ENCODE data around the gene SH3GL1. TPM values are rescaled to one million over a fixed set of nuclear protein-coding genes. Genes with fewer than 3 reads are reported as not detected.
"Not testable (repeated sequence)": the region's sequence is repeated elsewhere in the genome, so short reads cannot be mapped to it uniquely, and the experiment has no call there.

Gene SH3GL1
- total RNA-seq, 2 experiments from 2014 or later, result 43.3 to 57.7 TPM

GRCh38 chr19:4358709-4359626 lies 41.4 kb downstream of the SH3GL1 start:
- no peak overlapping the region for H3K4me3 Mint-ChIP-seq
- no peak for DNase-seq
- H3K4me1 Mint-ChIP-seq, result no peaks in the 10 kb centered on the region
- H3K27me3 Mint-ChIP-seq, result no peaks in the 10 kb centered on the region
- H3K27ac Mint-ChIP-seq, result no peak overlapping the region
- no peak for ATAC-seq
- CTCF ChIA-PET, result interaction anchor here (1.2 to 2.9 kb wide), 4 partner anchors 10 to 92 kb away, joined by 3 to 12 read pairs (median 4); partner anchors contain the start of gene SH3GL1
- H3K9me3 Mint-ChIP-seq (ENCODE audit: low read depth), result no peaks in the 10 kb centered on the region
- peaks cover 3% of the 10 kb centered on the region for H3K36me3 Mint-ChIP-seq

GRCh38 chr19:4357921-4358326 lies 42.4 kb downstream of the SH3GL1 start:
- CTCF ChIA-PET, result interaction anchor here (1.2 to 2.9 kb wide), 4 partner anchors 11 to 91 kb away, joined by 3 to 12 read pairs (median 4); partner anchors contain the start of gene SH3GL1
- H3K4me1 Mint-ChIP-seq, result no peaks in the 10 kb centered on the region
- no peak overlapping the region for H3K4me3 Mint-ChIP-seq

GRCh38 chr19:4357095-4357797 lies 43.1 kb downstream of the SH3GL1 start:
- H3K9me3 Mint-ChIP-seq (ENCODE audit: low read depth), result no peaks in the 10 kb centered on the region
- no peak for ATAC-seq
- no peak overlapping the region for H3K4me3 Mint-ChIP-seq
- no peaks in the 10 kb centered on the region for H3K27me3 Mint-ChIP-seq
- peaks cover 1% of the 10 kb centered on the region for H3K4me1 Mint-ChIP-seq
- CTCF ChIA-PET, result interaction anchor here (1.6 to 1.9 kb wide), 2 partner anchors 43 to 90 kb away, joined by 4 to 8 read pairs; partner anchors contain the start of gene SH3GL1
- no peak for DNase-seq
- H3K27ac Mint-ChIP-seq, result no peak overlapping the region
- peaks cover 3% of the 10 kb centered on the region for H3K36me3 Mint-ChIP-seq

More at GRCh38 chr19:4357921-4358326, 42.4 kb downstream of the SH3GL1 start:
- Mint-ChIP-seq H3K27me3 (no peaks in the 10 kb centered on the region), H3K9me3 (ENCODE audit: low read depth) (no peaks in the 10 kb centered on the region), H3K36me3 (peaks cover 3% of the 10 kb centered on the region), H3K27ac (no peak overlapping the region)
- no peak for DNase-seq
- no peak for ATAC-seq

- Mint-ChIP-seq H3K27ac (no peak overlapping the region), H3K9me3 (ENCODE audit: low read depth) (no peaks in the 10 kb centered on the region), H3K27me3 (no peaks in the 10 kb centered on the region), H3K36me3 (no peaks in the 10 kb centered on the region), H3K4me3 (no peak overlapping the region), H3K4me1 (peaks cover 1% of the 10 kb centered on the region)
- ATAC-seq (no peak), DNase-seq (no peak)
- CTCF ChIA-PET, result interaction anchor here (3.6 to 5.8 kb wide), 2 partner anchors 12 to 89 kb away, joined by 46 to 125 read pairs; partner anchors contain the start of gene MPND
Measured at GRCh38 chr19:4354897-4355296, 45.5 kb downstream of the SH3GL1 start.

GRCh38 chr19:4354282-4354681 lies 46.1 kb downstream of the SH3GL1 start:
- CTCF ChIA-PET, result interaction anchor here (2.6 to 5.8 kb wide), 3 partner anchors 11 to 88 kb away, joined by 9 to 125 read pairs (median 46); partner anchors contain the start of genes MPND and STAP2
- no peak for ATAC-seq
- Mint-ChIP-seq H3K4me3 (no peak overlapping the region), H3K36me3 (no peaks in the 10 kb centered on the region), H3K9me3 (ENCODE audit: low read depth) (no peaks in the 10 kb centered on the region), H3K27ac (no peak overlapping the region), H3K4me1 (peaks cover 1% of the 10 kb centered on the region), H3K27me3 (no peaks in the 10 kb centered on the region)
- DNase-seq, result no peak

- Mint-ChIP-seq H3K27me3 (no peaks in the 10 kb centered on the region), H3K36me3 (no peaks in the 10 kb centered on the region), H3K9me3 (ENCODE audit: low read depth) (no peaks in the 10 kb centered on the region), H3K4me1 (peaks cover 1% of the 10 kb centered on the region), H3K4me3 (no peak overlapping the region), H3K27ac (no peak overlapping the region)
- CTCF ChIA-PET, result interaction anchor here (0.6 to 5.8 kb wide), 38 partner anchors 9 to 367 kb away, joined by 3 to 125 read pairs (median 6); partner anchors contain the start of genes CHAF1A, FSD1, MPND and SH3GL1
- peak; percentile 76 for DNase-seq
- ATAC-seq, result peak; percentile 69
Measured at GRCh38 chr19:4352701-4353121, 47.6 kb downstream of the SH3GL1 start.

GRCh38 chr19:4350726-4351125 lies 49.6 kb downstream of the SH3GL1 start:
- CTCF ChIA-PET, result interaction anchor here (5.8 kb wide), 1 partner anchor 85 kb away, joined by 125 read pairs; no protein-coding TSS in a partner anchor
- Mint-ChIP-seq H3K4me1 (peaks cover 4% of the 10 kb centered on the region), H3K27me3 (no peaks in the 10 kb centered on the region), H3K9me3 (ENCODE audit: low read depth) (no peaks in the 10 kb centered on the region), H3K27ac (no peak overlapping the region), H3K36me3 (peaks cover 7% of the 10 kb centered on the region), H3K4me3 (no peak overlapping the region)
- ATAC-seq (no peak), DNase-seq (no peak)

GRCh38 chr19:4350111-4350510 lies 50.2 kb downstream of the SH3GL1 start:
- no peaks in the 10 kb centered on the region for H3K9me3 Mint-ChIP-seq (ENCODE audit: low read depth)
- DNase-seq (no peak), ATAC-seq (no peak)
- CTCF ChIA-PET, result interaction anchor here (5.8 kb wide), 1 partner anchor 84 kb away, joined by 125 read pairs; no protein-coding TSS in a partner anchor
- no peak overlapping the region for H3K27ac Mint-ChIP-seq
- H3K4me3 Mint-ChIP-seq, result no peak overlapping the region
- H3K4me1 Mint-ChIP-seq, result peaks cover 8% of the 10 kb centered on the region
- no peaks in the 10 kb centered on the region for H3K27me3 Mint-ChIP-seq
- H3K36me3 Mint-ChIP-seq, result peaks cover 11% of the 10 kb centered on the region

- peaks cover 11% of the 10 kb centered on the region for H3K36me3 Mint-ChIP-seq
- not testable (repeated sequence) for DNase-seq; ATAC-seq; H3K9me3 Mint-ChIP-seq (ENCODE audit: low read depth); H3K27me3 Mint-ChIP-seq; H3K27ac Mint-ChIP-seq; H3K4me1 Mint-ChIP-seq; H3K4me3 Mint-ChIP-seq
- CTCF ChIA-PET, result interaction anchor here (0.5 to 4.4 kb wide), 2 partner anchors 82 to 362 kb away, joined by 4 to 31 read pairs; no protein-coding TSS in a partner anchor
Measured at GRCh38 chr19:4349225-4349624, 51.1 kb downstream of the SH3GL1 start.

GRCh38 chr19:4347521-4347920 lies 52.8 kb downstream of the SH3GL1 start:
- DNase-seq, result no peak
- no peak overlapping the region for H3K4me3 Mint-ChIP-seq
- H3K27ac Mint-ChIP-seq, result no peak overlapping the region
- no peaks in the 10 kb centered on the region for H3K27me3 Mint-ChIP-seq
- ATAC-seq, result no peak
- CTCF ChIA-PET, result interaction anchor here (0.6 to 4.4 kb wide), 4 partner anchors 15 to 80 kb away, joined by 3 to 31 read pairs (median 4); no protein-coding TSS in a partner anchor
- H3K4me1 Mint-ChIP-seq, result peaks cover 14% of the 10 kb centered on the region
- H3K9me3 Mint-ChIP-seq (ENCODE audit: low read depth), result no peaks in the 10 kb centered on the region
- peaks cover 11% of the 10 kb centered on the region for H3K36me3 Mint-ChIP-seq

GRCh38 chr19:4346020-4346383 lies 54.3 kb downstream of the SH3GL1 start:
- CTCF ChIA-PET, result interaction anchor here (4.4 kb wide), 1 partner anchor 79 kb away, joined by 31 read pairs; no protein-coding TSS in a partner anchor
- no peak for DNase-seq
- no peak overlapping the region for H3K4me3 Mint-ChIP-seq
- H3K9me3 Mint-ChIP-seq (ENCODE audit: low read depth), result no peaks in the 10 kb centered on the region
- H3K27ac Mint-ChIP-seq, result no peak overlapping the region
- no peaks in the 10 kb centered on the region for H3K27me3 Mint-ChIP-seq
- H3K4me1 Mint-ChIP-seq, result peaks cover 17% of the 10 kb centered on the region
- peaks cover 11% of the 10 kb centered on the region for H3K36me3 Mint-ChIP-seq
- no peak for ATAC-seq

- DNase-seq (no peak), ATAC-seq (no peak)
- Mint-ChIP-seq H3K27me3 (no peaks in the 10 kb centered on the region), H3K27ac (peak overlapping the region; percentile 39), H3K4me3 (no peak overlapping the region), H3K36me3 (peaks cover 11% of the 10 kb centered on the region), H3K4me1 (peaks cover 19% of the 10 kb centered on the region), H3K9me3 (ENCODE audit: low read depth) (no peaks in the 10 kb centered on the region)
- CTCF ChIA-PET, result interaction anchor here (3.7 to 4.4 kb wide), 2 partner anchors 8 to 78 kb away, joined by 31 to 46 read pairs; no protein-coding TSS in a partner anchor
Measured at GRCh38 chr19:4345342-4346019, 54.9 kb downstream of the SH3GL1 start.
